A549 (cell line): ENCODE measurements around the gene JAM3. TPM values are rescaled to one million over a fixed set of nuclear protein-coding genes. Genes with fewer than 3 reads are reported as not detected.

Experiments
- ATAC-seq, 2 experiments: fragments of 200-7000 bp in 1 of 2; fragments of >200 bp in 1 of 2; cut with Nextera tagmentation in 1 of 2; cut with Tn5 transposase in 1 of 2; 3 replicates each; pipeline versions ENCODE4 v1.8.0 to v1.9.1; 2018 to 2020; ENCODE audit warnings: mild to moderate bottlenecking in 1 of 2, moderate library complexity in 1 of 2
- CTCF ChIA-PET: fragments of 300-600 bp; sonication (Branson Sonifier 250); formaldehyde crosslinking; extraction: SDS; loops from one replicate; lab custom pipeline; 2021; ENCODE audit warnings: antibody characterized with exemption, inconsistent platforms; lab: Yijun Ruan, JAX
- POLR2A ChIA-PET: fragments of 350-600 bp; formaldehyde crosslinking; extraction: SDS; loops from one replicate; lab custom pipeline; 2021; ENCODE audit warnings: antibody characterized with exemption, inconsistent platforms; lab: Yijun Ruan, JAX
- DNase-seq, 2 experiments: peaks; one replicate each; pipeline versions ENCODE4 v3.0.0 to v3.0.0-alpha.2; 2011 to 2016; ENCODE audit warnings: low read depth in 1 of 2, low spot score in 1 of 2
- FAIRE-seq: peaks from 2 replicates; lab custom pipeline; 2011; peaks lifted over from hg19 to GRCh38; lab: Jason Lieb, UNC
- H3K27ac ChIP-seq, 2 experiments: fragments of >200 bp; sonication (Bioruptor Twin); formaldehyde crosslinking; 3 replicates each; pipeline ENCODE4 v1.5.1; 2016 to 2017
- H3K4me1 ChIP-seq: fragments of >200 bp; sonication (Bioruptor Twin); formaldehyde crosslinking; 3 replicates; pipeline ENCODE4 v1.6.1; 2016
- H3K4me2 ChIP-seq: fragments of >200 bp; sonication (Bioruptor Twin); formaldehyde crosslinking; 3 replicates; pipeline ENCODE4 v1.6.1; 2016
- H3K4me3 ChIP-seq: fragments of >200 bp; sonication (Bioruptor Twin); formaldehyde crosslinking; 3 replicates; pipeline ENCODE4 v1.5.1; 2016
- H3K9me3 ChIP-seq: fragments of >200 bp; sonication (Bioruptor Twin); formaldehyde crosslinking; 3 replicates; pipeline ENCODE4 v1.6.1; 2016
- CEBPB ChIP-seq, 2 experiments: fragments of >200 bp in 1 of 2; sonication (Bioruptor Twin) in 1 of 2; formaldehyde crosslinking in 1 of 2; IDR thresholded peaks; 2 replicates each; pipeline ENCODE4 v1.6.1; 2012 to 2016
- CHD2 ChIP-seq: fragments of 150-350 bp; IDR thresholded peaks from 2 replicates; pipeline ENCODE4 v1.6.1; 2014; ENCODE audit warnings: low read length; ENCODE audit not compliant: partially characterized antibody
- CHD4 ChIP-seq: fragments of 200-600 bp; sonication (generic); IDR thresholded peaks from 2 replicates; pipeline ENCODE4 v1.6.1; 2016; ENCODE audit warnings: antibody characterized with exemption, mild to moderate bottlenecking, borderline replicate concordance
- EHF ChIP-seq: fragments of 250-450 bp; sonication (Bioruptor Pico); IDR thresholded peaks from 2 replicates; pipeline ENCODE4 v1.5.0; 2020; ENCODE audit warnings: mild to moderate bottlenecking
- ESRRA ChIP-seq: fragments of 150-350 bp; IDR thresholded peaks from 2 replicates; pipeline ENCODE4 v1.6.1; 2014; ENCODE audit warnings: mild to moderate bottlenecking, low read length, borderline replicate concordance
- FOSL2 ChIP-seq, 2 experiments: fragments of 450-650 bp in 1 of 2; fragments of >200 bp in 1 of 2; sonication (Bioruptor Twin) in 1 of 2; formaldehyde crosslinking; IDR thresholded peaks; 2 replicates each; pipeline versions ENCODE4 v1.5.0 to v1.6.1; 2016 to 2020; ENCODE audit warnings: mild to moderate bottlenecking in 1 of 2, moderate library complexity in 1 of 2
- HOXA7 ChIP-seq: fragments of 250-450 bp; sonication (Bioruptor Pico); IDR thresholded peaks from 2 replicates; pipeline ENCODE4 v1.5.0; 2020; ENCODE audit warnings: mild to moderate bottlenecking, moderate library complexity
- JUNB ChIP-seq: fragments of >200 bp; sonication (Bioruptor Twin); formaldehyde crosslinking; IDR thresholded peaks from 2 replicates; pipeline ENCODE4 v1.6.1; 2016
- KDM5A ChIP-seq: fragments of 200-600 bp; sonication (generic); IDR thresholded peaks from 2 replicates; pipeline ENCODE4 v1.6.1; 2016; ENCODE audit warnings: antibody characterized with exemption, mild to moderate bottlenecking
- MAFK ChIP-seq: fragments of 450-650 bp; IDR thresholded peaks from 2 replicates; pipeline ENCODE4 v1.6.1; 2014; ENCODE audit not compliant: partially characterized antibody
- MAZ ChIP-seq: fragments of 150-350 bp; IDR thresholded peaks from 2 replicates; pipeline ENCODE4 v1.6.1; 2014; ENCODE audit warnings: antibody characterized with exemption, low read depth, low read length, borderline replicate concordance
- NFE2L2 ChIP-seq: fragments of 150-350 bp; conservative IDR thresholded peaks from 2 replicates; pipeline ENCODE4 v1.6.1; 2014; ENCODE audit warnings: low read length
- NPAS2 ChIP-seq: fragments of 250-450 bp; sonication (Bioruptor Pico); IDR thresholded peaks from 2 replicates; pipeline ENCODE4 v1.8.0; 2022; ENCODE audit warnings: mild to moderate bottlenecking, moderate library complexity, borderline replicate concordance
- POLR2A ChIP-seq: IDR thresholded peaks from 2 replicates; pipeline ENCODE4 v1.6.1; 2012; ENCODE audit warnings: mild to moderate bottlenecking, low read length
- RAD21 ChIP-seq, 2 experiments: fragments of >200 bp in 1 of 2; sonication (Bioruptor Twin) in 1 of 2; formaldehyde crosslinking in 1 of 2; IDR thresholded peaks in 1 of 2; conservative IDR thresholded peaks in 1 of 2; 2 replicates in 1 of 2; 3 replicates in 1 of 2; pipeline ENCODE4 v1.6.1; 2012 to 2018; ENCODE audit warnings: inconsistent platforms in 1 of 2
- RNF2 ChIP-seq: fragments of 200-600 bp; sonication (generic); IDR thresholded peaks from 2 replicates; pipeline ENCODE4 v1.6.1; 2016; ENCODE audit warnings: low read depth, mild to moderate bottlenecking, antibody characterized with exemption, moderate library complexity, borderline replicate concordance
- SMC3 ChIP-seq: fragments of >200 bp; sonication (Bioruptor Twin); formaldehyde crosslinking; IDR thresholded peaks from 3 replicates; pipeline ENCODE4 v1.6.1; 2018; ENCODE audit warnings: inconsistent platforms
- TFCP2L1 ChIP-seq: fragments of 250-450 bp; sonication (Bioruptor Pico); IDR thresholded peaks from 2 replicates; pipeline ENCODE4 v1.5.0; 2021; ENCODE audit warnings: mild to moderate bottlenecking
- ZNF302 ChIP-seq: fragments of 250-450 bp; sonication (Bioruptor Pico); IDR thresholded peaks from 2 replicates; pipeline ENCODE4 v1.9.0; 2021; ENCODE audit warnings: inconsistent platforms, mild to moderate bottlenecking, moderate library complexity
- WGBS: methylation state at CpG from one replicate; pipeline ENCODE4 v1.1.6; 2017; ENCODE audit errors: missing lambda C conversion rate; 5-methylcytosine and 5-hydroxymethylcytosine counted together
- polyA plus RNA-seq, 4 experiments: library from polyadenylated mRNA; depleted of rRNA in 3 of 4; stranded (reverse); fragments of >200 nt; fragmentation: RNase III in 1 of 4; extraction: RNeasy Plus Mini Kit Qiagen cat#74134 plus additional on column Dnase treatment in 1 of 4; gene quantifications; 2 replicates in 3 of 4; 3 replicates in 1 of 4; pipeline ENCODE4 v1.2.3, GENCODE V29; 2011 to 2017
- TF ChIP-seq, protein P1 (sequence below): fragments of >200 bp; sonication (Bioruptor Twin); formaldehyde crosslinking; IDR thresholded peaks from 3 replicates; pipeline ENCODE4 v1.5.1; 2016
- TF ChIP-seq, protein P2 (sequence below): IDR thresholded peaks from 2 replicates; pipeline ENCODE4 v1.6.1; 2012
- TF ChIP-seq, protein P3 (sequence below): fragments of >200 bp; sonication (Bioruptor Twin); formaldehyde crosslinking; IDR thresholded peaks from 2 replicates; pipeline ENCODE4 v1.6.1; 2016
- TF ChIP-seq, protein P4 (sequence below): fragments of 250-450 bp; sonication (Bioruptor Pico); IDR thresholded peaks from 2 replicates; pipeline ENCODE4 v1.5.0; 2021; ENCODE audit warnings: mild to moderate bottlenecking, moderate library complexity, borderline replicate concordance
- TF ChIP-seq, protein P5 (sequence below): IDR thresholded peaks from 2 replicates; pipeline ENCODE4 v1.6.1; 2012; ENCODE audit warnings: low read depth, borderline replicate concordance
- TF ChIP-seq, protein P6 (sequence below): fragments of 250-450 bp; sonication (Bioruptor Pico); IDR thresholded peaks from 2 replicates; pipeline ENCODE4 v1.5.0; 2020; ENCODE audit warnings: low read depth, mild to moderate bottlenecking, moderate library complexity
- TF ChIP-seq, protein P7 (sequence below): IDR thresholded peaks from 2 replicates; pipeline ENCODE4 v1.6.1; 2012

Gene JAM3
- polyA plus RNA-seq, 2 of the 4 experiments (the other 2 are of a cell fraction): 4.0 to 5.2 TPM

DNA sequence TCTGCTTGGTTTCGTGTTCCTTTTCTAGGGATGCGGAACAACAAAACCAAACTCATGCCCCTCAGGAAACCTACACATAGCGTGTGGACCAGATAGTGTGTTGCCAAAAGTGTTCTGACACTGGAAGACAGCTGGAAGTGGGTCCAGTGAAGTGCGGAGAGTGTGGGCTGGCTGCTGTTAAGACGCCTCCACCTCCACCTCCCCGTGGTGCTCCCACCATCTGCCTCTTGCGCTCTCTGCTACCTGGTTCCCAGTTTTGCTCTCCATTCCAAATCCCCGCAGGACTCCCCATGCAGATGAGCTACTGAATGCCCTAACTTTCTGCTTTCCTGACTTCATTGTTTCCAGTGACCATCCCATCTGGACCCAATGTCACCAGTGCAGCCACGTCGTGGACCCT lies 103.1 kb downstream of the JAM3 start:
- no peaks in the 10 kb centered on the region for H3K4me1 ChIP-seq
- no peak for DNase-seq
- CTCF ChIA-PET: no interaction called here
- POLR2A ChIA-PET: no interaction called here
- WGBS: 97% methylated on average over 10 of the region's 10 CpGs
- H3K4me2 ChIP-seq: no peak overlapping the region
- no peak for FAIRE-seq
- TF ChIP-seq, protein P1, sequence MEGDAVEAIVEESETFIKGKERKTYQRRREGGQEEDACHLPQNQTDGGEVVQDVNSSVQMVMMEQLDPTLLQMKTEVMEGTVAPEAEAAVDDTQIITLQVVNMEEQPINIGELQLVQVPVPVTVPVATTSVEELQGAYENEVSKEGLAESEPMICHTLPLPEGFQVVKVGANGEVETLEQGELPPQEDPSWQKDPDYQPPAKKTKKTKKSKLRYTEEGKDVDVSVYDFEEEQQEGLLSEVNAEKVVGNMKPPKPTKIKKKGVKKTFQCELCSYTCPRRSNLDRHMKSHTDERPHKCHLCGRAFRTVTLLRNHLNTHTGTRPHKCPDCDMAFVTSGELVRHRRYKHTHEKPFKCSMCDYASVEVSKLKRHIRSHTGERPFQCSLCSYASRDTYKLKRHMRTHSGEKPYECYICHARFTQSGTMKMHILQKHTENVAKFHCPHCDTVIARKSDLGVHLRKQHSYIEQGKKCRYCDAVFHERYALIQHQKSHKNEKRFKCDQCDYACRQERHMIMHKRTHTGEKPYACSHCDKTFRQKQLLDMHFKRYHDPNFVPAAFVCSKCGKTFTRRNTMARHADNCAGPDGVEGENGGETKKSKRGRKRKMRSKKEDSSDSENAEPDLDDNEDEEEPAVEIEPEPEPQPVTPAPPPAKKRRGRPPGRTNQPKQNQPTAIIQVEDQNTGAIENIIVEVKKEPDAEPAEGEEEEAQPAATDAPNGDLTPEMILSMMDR: no peak
- TF ChIP-seq KDM5A: no peak
- TF ChIP-seq MAZ: no peak
- TF ChIP-seq, protein P2, sequence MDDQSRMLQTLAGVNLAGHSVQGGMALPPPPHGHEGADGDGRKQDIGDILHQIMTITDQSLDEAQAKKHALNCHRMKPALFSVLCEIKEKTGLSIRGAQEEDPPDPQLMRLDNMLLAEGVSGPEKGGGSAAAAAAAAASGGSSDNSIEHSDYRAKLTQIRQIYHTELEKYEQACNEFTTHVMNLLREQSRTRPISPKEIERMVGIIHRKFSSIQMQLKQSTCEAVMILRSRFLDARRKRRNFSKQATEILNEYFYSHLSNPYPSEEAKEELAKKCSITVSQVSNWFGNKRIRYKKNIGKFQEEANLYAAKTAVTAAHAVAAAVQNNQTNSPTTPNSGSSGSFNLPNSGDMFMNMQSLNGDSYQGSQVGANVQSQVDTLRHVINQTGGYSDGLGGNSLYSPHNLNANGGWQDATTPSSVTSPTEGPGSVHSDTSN: no peak
- TF ChIP-seq, protein P3, sequence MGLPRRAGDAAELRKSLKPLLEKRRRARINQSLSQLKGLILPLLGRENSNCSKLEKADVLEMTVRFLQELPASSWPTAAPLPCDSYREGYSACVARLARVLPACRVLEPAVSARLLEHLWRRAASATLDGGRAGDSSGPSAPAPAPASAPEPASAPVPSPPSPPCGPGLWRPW: no peak
- no peak for TF ChIP-seq POLR2A
- no peak for TF ChIP-seq RNF2
- no peak for TF ChIP-seq CEBPB (IDR thresholded peaks at IDR 0.05)
- TF ChIP-seq, protein P4, sequence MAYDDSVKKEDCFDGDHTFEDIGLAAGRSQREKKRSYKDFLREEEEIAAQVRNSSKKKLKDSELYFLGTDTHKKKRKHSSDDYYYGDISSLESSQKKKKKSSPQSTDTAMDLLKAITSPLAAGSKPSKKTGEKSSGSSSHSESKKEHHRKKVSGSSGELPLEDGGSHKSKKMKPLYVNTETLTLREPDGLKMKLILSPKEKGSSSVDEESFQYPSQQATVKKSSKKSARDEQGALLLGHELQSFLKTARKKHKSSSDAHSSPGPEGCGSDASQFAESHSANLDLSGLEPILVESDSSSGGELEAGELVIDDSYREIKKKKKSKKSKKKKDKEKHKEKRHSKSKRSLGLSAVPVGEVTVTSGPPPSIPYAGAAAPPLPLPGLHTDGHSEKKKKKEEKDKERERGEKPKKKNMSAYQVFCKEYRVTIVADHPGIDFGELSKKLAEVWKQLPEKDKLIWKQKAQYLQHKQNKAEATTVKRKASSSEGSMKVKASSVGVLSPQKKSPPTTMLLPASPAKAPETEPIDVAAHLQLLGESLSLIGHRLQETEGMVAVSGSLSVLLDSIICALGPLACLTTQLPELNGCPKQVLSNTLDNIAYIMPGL (CRISPR knock-in tag): no peak
- TF ChIP-seq EHF (CRISPR knock-in tag): no peak
- no peak for TF ChIP-seq RAD21 (conservative IDR thresholded peaks at IDR 0.05 in 1 of 2, IDR thresholded peaks at IDR 0.05 in 1 of 2)
- TF ChIP-seq ESRRA: no peak
- TF ChIP-seq, protein P5, sequence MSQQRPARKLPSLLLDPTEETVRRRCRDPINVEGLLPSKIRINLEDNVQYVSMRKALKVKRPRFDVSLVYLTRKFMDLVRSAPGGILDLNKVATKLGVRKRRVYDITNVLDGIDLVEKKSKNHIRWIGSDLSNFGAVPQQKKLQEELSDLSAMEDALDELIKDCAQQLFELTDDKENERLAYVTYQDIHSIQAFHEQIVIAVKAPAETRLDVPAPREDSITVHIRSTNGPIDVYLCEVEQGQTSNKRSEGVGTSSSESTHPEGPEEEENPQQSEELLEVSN: no peak
- no peak for TF ChIP-seq JUNB
- no peak for TF ChIP-seq FOSL2 (IDR thresholded peaks at IDR 0.05)
- TF ChIP-seq FOSL2 (CRISPR knock-in tag; IDR thresholded peaks at IDR 0.05): no peak
- TF ChIP-seq, all 56 proteins: peak for 0
- Histone ChIP-seq H3K9me3 (peaks cover 20% of the 10 kb centered on the region; the same call in 2 of the 3 replicates), H3K4me3 (no peak overlapping the region), H3K27ac (no peak overlapping the region)
- no peak for ATAC-seq

DNA sequence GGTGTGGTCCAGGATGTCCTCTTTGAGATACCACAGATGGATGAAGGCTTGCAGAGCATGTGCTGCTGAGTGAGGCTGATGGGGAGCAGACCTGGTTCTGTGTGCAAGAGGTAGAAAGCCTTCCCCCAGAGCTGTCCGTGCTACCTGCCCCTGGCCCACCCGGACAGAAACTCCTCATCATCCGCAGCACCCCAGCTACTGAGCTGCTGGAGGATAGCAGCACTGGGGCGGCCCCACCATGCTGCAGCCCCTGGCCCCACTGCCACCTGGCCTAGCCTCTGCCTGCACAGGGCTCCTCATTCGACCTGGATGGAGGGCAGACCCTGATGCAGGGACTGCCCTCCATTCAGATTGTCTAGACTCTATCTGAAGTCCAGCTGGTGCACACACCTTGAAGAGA lies 104.4 kb downstream of the JAM3 start:
- FAIRE-seq (no peak), DNase-seq (no peak), ATAC-seq (no peak)
- H3K27ac ChIP-seq: no peak overlapping the region
- no peaks in the 10 kb centered on the region for H3K4me1 ChIP-seq
- POLR2A ChIA-PET: no interaction called here
- no peak overlapping the region for H3K4me2 ChIP-seq
- no peak overlapping the region for H3K4me3 ChIP-seq
- CTCF ChIA-PET: no interaction called here
- peaks cover 15% of the 10 kb centered on the region; the same call in 1 of the 3 replicates for H3K9me3 ChIP-seq
- TF ChIP-seq HOXA7 (no peak), ESRRA (no peak), NPAS2 (CRISPR knock-in tag) (no peak), RAD21 (conservative IDR thresholded peaks at IDR 0.05 in 1 of 2, IDR thresholded peaks at IDR 0.05 in 1 of 2) (no peak), CHD2 (no peak), CHD4 (no peak), TFCP2L1 (CRISPR knock-in tag) (no peak), KDM5A (no peak), MAFK (no peak), SMC3 (no peak), JUNB (no peak), NFE2L2 (no peak), ZNF302 (no peak)
- TF ChIP-seq, protein P6, sequence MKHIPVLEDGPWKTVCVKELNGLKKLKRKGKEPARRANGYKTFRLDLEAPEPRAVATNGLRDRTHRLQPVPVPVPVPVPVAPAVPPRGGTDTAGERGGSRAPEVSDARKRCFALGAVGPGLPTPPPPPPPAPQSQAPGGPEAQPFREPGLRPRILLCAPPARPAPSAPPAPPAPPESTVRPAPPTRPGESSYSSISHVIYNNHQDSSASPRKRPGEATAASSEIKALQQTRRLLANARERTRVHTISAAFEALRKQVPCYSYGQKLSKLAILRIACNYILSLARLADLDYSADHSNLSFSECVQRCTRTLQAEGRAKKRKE: no peak
- TF ChIP-seq, protein P7, sequence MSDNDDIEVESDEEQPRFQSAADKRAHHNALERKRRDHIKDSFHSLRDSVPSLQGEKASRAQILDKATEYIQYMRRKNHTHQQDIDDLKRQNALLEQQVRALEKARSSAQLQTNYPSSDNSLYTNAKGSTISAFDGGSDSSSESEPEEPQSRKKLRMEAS: no peak
- TF ChIP-seq, protein P1: no peak
- WGBS: no CpG with 5 or more reads among the region's 5 CpGs
